DND-41 (cell line): ENCODE results near the gene FREM2.

Source experiments
- EZH2 ChIP-seq: IDR thresholded peaks from 3 replicates; pipeline ENCODE4 v1.6.1; 2012; ENCODE audit warnings: borderline replicate concordance, low read depth, mild to moderate bottlenecking, moderate library complexity, low read length, inconsistent platforms; ENCODE audit not compliant: severe bottlenecking
- TF ChIP-seq, protein P1 (sequence below): IDR thresholded peaks from 2 replicates; pipeline ENCODE4 v1.5.1; 2012; ENCODE audit warnings: borderline replicate concordance, low read length, moderate library complexity, mild to moderate bottlenecking; ENCODE audit not compliant: poor library complexity, severe bottlenecking; ENCODE audit errors: extremely low read depth

DNA sequence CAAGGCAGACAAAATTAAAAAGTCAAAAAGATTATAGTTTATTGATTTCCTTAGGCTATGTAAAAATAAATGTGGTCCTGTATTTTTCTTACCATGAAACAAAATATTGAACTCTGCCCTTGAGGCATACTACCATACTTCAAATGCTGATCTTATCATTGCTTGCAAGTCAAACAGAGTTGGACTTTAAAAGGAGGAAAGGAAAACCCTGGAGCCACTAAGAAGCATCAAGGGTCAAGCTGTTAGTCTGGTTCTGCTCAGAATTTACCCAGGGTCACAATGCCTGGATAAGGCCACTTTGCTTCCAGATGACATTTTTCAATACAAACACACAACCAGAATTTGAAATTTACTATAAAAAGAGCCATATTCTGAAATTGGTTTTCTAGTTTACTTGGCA, 2.2 kb upstream of the FREM2 start:
- TF ChIP-seq EZH2 = no peak
- TF ChIP-seq, protein P1, sequence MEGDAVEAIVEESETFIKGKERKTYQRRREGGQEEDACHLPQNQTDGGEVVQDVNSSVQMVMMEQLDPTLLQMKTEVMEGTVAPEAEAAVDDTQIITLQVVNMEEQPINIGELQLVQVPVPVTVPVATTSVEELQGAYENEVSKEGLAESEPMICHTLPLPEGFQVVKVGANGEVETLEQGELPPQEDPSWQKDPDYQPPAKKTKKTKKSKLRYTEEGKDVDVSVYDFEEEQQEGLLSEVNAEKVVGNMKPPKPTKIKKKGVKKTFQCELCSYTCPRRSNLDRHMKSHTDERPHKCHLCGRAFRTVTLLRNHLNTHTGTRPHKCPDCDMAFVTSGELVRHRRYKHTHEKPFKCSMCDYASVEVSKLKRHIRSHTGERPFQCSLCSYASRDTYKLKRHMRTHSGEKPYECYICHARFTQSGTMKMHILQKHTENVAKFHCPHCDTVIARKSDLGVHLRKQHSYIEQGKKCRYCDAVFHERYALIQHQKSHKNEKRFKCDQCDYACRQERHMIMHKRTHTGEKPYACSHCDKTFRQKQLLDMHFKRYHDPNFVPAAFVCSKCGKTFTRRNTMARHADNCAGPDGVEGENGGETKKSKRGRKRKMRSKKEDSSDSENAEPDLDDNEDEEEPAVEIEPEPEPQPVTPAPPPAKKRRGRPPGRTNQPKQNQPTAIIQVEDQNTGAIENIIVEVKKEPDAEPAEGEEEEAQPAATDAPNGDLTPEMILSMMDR = no peak
